Gastrocnemius medialis (tissue), 4 donors: ENCODE data around the gene NOS1AP.

Experiments used
- CTCF ChIP-seq, 5 experiments: fragments of 450-650 bp in 3 of 5; fragments of 200-600 bp in 2 of 5; sonication (generic) in 2 of 5; IDR thresholded peaks in 4 of 5; conservative IDR thresholded peaks in 1 of 5; 1 replicate in 4 of 5; 2 replicates in 1 of 5; pipeline ENCODE4 v1.5.1; 2016 to 2019; ENCODE audit warnings: antibody characterized with exemption in 5 of 5, mild to moderate bottlenecking in 3 of 5, moderate library complexity in 3 of 5
- POLR2A ChIP-seq, 2 donors: fragments of 450-650 bp; IDR thresholded peaks; one replicate each; pipeline ENCODE4 v1.6.1; 2017; ENCODE audit warnings: antibody characterized with exemption in 2 of 2, mild to moderate bottlenecking in 2 of 2, moderate library complexity in 2 of 2

- TF ChIP-seq CTCF (IDR thresholded peaks at IDR 0.05 in 4 of 5, conservative IDR thresholded peaks at IDR 0.05 in 1 of 5) = no peak
- TF ChIP-seq POLR2A (IDR thresholded peaks at IDR 0.05) = no peak
Observed at GRCh38 chr1:162252214-162252613, 182.7 kb downstream of the NOS1AP start.
